ENCODE data around the gene MAPK8IP3. TPM values are rescaled to one million over a fixed set of nuclear protein-coding genes. Genes with fewer than 3 reads are reported as not detected.

Gene MAPK8IP3
- total RNA-seq, 1 experiment from 2014 or later: 72.3 TPM

DNA sequence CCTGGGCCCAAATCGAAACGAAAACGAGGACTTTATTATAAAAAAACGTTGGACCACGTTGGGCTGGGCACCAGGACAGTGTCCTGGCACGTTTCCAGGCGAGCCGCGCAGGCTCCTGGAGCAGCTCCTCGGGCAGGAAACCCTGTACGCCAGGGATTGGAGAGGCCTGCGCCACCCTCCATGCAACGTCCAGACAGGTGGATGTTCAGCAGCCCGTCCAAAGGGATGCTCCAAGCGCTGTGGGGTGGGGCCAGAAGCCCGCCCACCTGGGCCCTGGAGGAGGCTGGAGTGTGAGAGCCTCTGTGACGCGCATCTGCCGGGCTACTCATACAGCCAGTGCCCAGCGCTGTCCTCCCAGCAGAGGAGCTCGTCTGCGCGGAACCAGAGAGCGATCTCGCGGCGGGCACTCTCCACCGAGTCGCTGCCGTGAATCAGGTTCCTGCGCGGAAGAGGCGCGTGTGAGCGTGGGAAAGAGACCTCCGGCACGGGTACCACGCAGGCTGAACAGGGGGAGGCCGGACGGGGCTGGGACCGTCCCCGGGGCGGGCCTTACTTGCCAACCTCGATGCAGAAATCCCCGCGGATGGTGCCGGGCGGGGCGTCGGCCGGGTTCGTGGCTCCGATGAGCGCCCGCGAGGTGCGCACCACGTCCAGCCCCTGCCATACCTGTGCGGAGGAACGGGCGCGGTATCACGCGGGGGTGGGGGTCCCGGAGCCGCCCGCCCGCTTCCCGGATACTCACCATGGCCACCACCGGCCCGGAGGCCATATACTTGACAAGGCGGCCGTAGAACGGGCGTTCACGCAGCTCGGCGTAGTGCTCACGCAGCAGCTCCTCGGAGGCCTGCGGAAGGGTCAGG is 64.6 kb downstream of the MAPK8IP3 start:
- CTCF ChIA-PET: interaction anchor here (1.0 to 2.4 kb wide), 4 partner anchors 12 to 153 kb away, joined by 4 to 11 read pairs (median 8); partner anchors contain the start of genes MAPK8IP3, NUBP2 and SPSB3
- DNase-seq (ENCODE audit: low spot score): peak; percentile 63

More for the DNA sequence above, 64.6 kb downstream of the MAPK8IP3 start:
- POLR2A ChIA-PET: interaction anchor here (0.5 to 3.6 kb wide), 6 partner anchors 10 to 1343 kb away, joined by 3 to 18 read pairs (median 4); partner anchors contain the start of genes MAPK8IP3, NUBP2 and SPSB3
- peak overlapping the region; percentile 99 for H3K4me3 Mint-ChIP-seq
- no peaks in the 10 kb centered on the region; the same call in 1 of the 2 replicates for H3K27me3 Mint-ChIP-seq (ENCODE audit: low read depth)
- ATAC-seq: peak; percentile 26
- peak overlapping the region; percentile 84 for H3K27ac Mint-ChIP-seq
- no peaks in the 10 kb centered on the region for H3K9me3 Mint-ChIP-seq
- TF ChIP-seq ZNF121 (CRISPR knock-in tag; IDR thresholded peaks at IDR 0.05) (no peak), MAX (CRISPR knock-in tag; IDR thresholded peaks at IDR 0.05) (peak; percentile 29; the same call in 1 of the 2 replicates), ZNF423 (CRISPR knock-in tag; IDR thresholded peaks at IDR 0.05) (no peak), PRRX2 (CRISPR knock-in tag; IDR thresholded peaks at IDR 0.05) (0 out of 2 replicates have a peak, but pooled peaks have one; percentile 15), FOXP4 (CRISPR knock-in tag; IDR thresholded peaks at IDR 0.05) (peak; percentile 20; the same call in 1 of the 2 replicates), E2F1 (CRISPR knock-in tag; IDR thresholded peaks at IDR 0.05) (peak; percentile 33; the same call in 1 of the 2 replicates), NR3C1 (CRISPR knock-in tag; conservative IDR thresholded peaks at IDR 0.05; ENCODE audit: low read depth) (no peak), NFATC4 (CRISPR knock-in tag; IDR thresholded peaks at IDR 0.05) (peak; percentile 70; the same call in 1 of the 2 replicates), IRF2 (CRISPR knock-in tag; IDR thresholded peaks at IDR 0.05; ENCODE audit: borderline replicate concordance, low read depth) (no peak), SP1 (CRISPR knock-in tag; conservative IDR thresholded peaks at IDR 0.05) (0 out of 2 replicates have a peak, but pooled peaks have one; percentile 23), ZNF416 (CRISPR knock-in tag; IDR thresholded peaks at IDR 0.05) (no peak), ARID4B (CRISPR knock-in tag; IDR thresholded peaks at IDR 0.05; ENCODE audit: borderline replicate concordance) (peak; percentile 52; the same call in 1 of the 2 replicates)
- peaks cover 4% of the 10 kb centered on the region for H3K36me3 Mint-ChIP-seq
- peaks cover 4% of the 10 kb centered on the region for H3K4me1 Mint-ChIP-seq
